ENCODE measurements around the gene PIK3R5.

DNA sequence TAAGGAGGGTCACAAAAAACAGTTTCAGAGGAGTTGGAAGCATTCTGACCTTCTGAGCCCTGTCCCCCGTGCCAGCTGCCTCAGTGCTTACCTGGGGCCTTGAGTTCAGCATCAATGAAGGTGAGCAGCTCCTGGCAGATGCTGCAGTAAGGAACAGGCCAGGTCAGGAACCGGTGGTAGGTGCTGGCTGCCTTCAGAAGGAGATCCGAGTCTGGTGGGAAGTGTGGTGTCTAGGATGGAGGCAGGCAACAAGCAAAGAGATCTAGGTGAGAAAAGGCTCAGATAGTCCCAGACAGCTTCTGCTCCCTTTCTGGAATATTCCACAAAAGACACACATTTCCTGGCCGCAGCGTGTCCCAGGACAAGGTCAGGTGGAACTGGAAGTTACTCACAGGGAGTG lies 60.8 kb downstream of the PIK3R5 start:
- TF ChIP-seq, protein P1, sequence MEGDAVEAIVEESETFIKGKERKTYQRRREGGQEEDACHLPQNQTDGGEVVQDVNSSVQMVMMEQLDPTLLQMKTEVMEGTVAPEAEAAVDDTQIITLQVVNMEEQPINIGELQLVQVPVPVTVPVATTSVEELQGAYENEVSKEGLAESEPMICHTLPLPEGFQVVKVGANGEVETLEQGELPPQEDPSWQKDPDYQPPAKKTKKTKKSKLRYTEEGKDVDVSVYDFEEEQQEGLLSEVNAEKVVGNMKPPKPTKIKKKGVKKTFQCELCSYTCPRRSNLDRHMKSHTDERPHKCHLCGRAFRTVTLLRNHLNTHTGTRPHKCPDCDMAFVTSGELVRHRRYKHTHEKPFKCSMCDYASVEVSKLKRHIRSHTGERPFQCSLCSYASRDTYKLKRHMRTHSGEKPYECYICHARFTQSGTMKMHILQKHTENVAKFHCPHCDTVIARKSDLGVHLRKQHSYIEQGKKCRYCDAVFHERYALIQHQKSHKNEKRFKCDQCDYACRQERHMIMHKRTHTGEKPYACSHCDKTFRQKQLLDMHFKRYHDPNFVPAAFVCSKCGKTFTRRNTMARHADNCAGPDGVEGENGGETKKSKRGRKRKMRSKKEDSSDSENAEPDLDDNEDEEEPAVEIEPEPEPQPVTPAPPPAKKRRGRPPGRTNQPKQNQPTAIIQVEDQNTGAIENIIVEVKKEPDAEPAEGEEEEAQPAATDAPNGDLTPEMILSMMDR (IDR thresholded peaks at IDR 0.05) = no peak
- TF ChIP-seq POLR2AphosphoS5 (IDR thresholded peaks at IDR 0.05) = no peak
